NT2/D1 (cell line): ENCODE data around the gene ENTPD7.

ENCODE experiments used
- SUZ12 ChIP-seq: IDR thresholded peaks from 2 replicates; pipeline ENCODE4 v1.6.1; 2011; ENCODE audit not compliant: insufficient read length, insufficient read depth; ENCODE audit errors: extremely low read depth
- ZNF274 ChIP-seq: IDR thresholded peaks from 2 replicates; pipeline ENCODE4 v1.6.1; 2011; ENCODE audit warnings: mild to moderate bottlenecking, low read depth, low read length

DNA sequence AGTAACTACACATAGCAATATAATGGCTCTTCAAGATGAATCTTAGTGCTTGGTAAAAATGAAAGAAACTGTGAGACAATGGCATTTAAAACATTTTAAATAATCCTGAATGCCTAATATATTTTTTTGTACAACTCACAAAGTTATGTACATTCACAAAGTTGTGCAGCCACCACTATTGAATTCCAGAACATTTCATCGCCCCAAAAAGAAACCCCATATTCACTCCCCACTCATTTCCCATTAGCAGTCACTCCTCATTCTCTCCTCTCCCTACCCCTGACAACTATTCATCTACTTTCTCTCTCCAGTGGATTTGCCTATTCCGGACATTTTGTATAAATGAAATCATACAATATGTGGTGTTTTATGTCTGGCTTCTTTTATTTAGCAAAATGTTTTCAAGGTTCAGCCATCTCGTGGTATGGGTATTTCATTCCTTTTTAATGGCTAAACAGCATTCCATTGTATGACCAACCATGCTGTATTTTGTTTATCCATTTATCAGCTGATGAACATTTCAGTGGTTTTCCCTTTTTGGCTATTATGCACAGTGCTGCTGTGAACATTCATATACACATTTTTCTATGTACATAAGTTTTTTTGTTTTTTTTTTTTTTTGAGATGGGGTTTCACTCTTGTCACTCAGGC lies 34.7 kb downstream of the ENTPD7 start:
- TF ChIP-seq ZNF274 (no peak), SUZ12 (no peak)
